Upper lobe of right lung (tissue), 1 donor: ENCODE data around the gene IRF4. TPM values are rescaled to one million over a fixed set of nuclear protein-coding genes. Genes with fewer than 3 reads are reported as not detected.

Experiments used
- ATAC-seq: fragments of 200-7000 bp; cut with Tn5 transposase; one replicate; pipeline ENCODE4 v1.9.1; 2020; ENCODE audit warnings: mild to moderate bottlenecking, moderate library complexity
- DNase-seq: peaks from one replicate; pipeline ENCODE4 v3.0.0-alpha.2; 2020
- H3K27ac ChIP-seq: fragments of 200-600 bp; one replicate; pipeline ENCODE4 v1.8.0; 2022
- H3K27me3 ChIP-seq: fragments of 200-600 bp; one replicate; pipeline ENCODE4 v1.8.0; 2022; ENCODE audit warnings: mild to moderate bottlenecking
- H3K36me3 ChIP-seq: fragments of 200-600 bp; one replicate; pipeline ENCODE4 v1.8.0; 2022
- H3K4me1 ChIP-seq: fragments of 200-600 bp; one replicate; pipeline ENCODE4 v1.8.0; 2022
- H3K4me3 ChIP-seq: fragments of 200-600 bp; one replicate; pipeline ENCODE4 v1.8.0; 2022; ENCODE audit warnings: mild to moderate bottlenecking
- H3K9me3 ChIP-seq: fragments of 200-600 bp; one replicate; pipeline ENCODE4 v1.8.0; 2022
- CTCF ChIP-seq: fragments of 200-600 bp; IDR thresholded peaks from one replicate; pipeline ENCODE4 v1.8.0; 2022; ENCODE audit warnings: antibody characterized with exemption
- intact Hi-C: fragments of 100-400 bp; cut with DNase I; formaldehyde crosslinking; loops from one replicate; pipeline ENCODE4 v1.11.0; 2022
- total RNA-seq: library from RNA; stranded (reverse); fragmentation: NEBNext Ultra II Directional; extraction: Animal tissue kit (Norgen Biotek cat#: 25700); gene quantifications from one replicate; pipeline ENCODE4 v1.2.1, GENCODE V29; 2021
- donor health status: DM: no; HTN: yes; CAD: no; lungs with severe emphysema.

IRF4 gene
- total RNA-seq, 1 donor from 2014 or later: 3.7 TPM

DNA sequence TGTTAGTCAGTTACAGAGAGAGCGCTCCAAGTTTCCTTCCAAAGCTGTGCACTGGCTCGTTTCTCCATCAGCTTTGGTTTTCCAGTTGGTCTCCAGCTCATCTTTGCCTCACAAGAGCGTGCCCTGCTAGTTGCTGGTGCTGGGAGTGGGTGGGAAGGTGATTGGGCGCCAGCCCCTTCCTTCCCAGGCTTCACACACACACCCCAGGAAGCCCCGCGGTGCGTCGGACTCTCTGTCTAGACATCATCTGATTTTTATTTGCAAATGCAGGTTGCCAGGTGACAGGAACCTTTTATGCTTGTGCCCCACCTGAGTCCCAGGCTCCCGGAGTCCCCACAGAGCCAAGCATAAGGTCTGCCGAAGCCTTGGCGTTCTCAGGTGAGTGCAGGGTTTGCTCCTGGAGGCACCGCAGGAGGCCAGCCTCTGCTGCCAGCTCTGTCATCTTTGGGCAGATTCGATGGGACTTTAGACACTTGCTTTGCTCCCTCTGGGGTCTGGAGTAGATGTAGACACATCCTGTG, 7.1 kb downstream of the IRF4 start:
- H3K9me3 ChIP-seq: no peaks in the 10 kb centered on the region
- DNase-seq (no peak), ATAC-seq (no peak)
- no peak overlapping the region for H3K4me3 ChIP-seq
- H3K27me3 ChIP-seq: peaks cover 16% of the 10 kb centered on the region
- H3K4me1 ChIP-seq: peaks cover 4% of the 10 kb centered on the region
- TF ChIP-seq CTCF: no peak
- intact Hi-C loops: no loop called here
- H3K36me3 ChIP-seq: no peaks in the 10 kb centered on the region
- no peak overlapping the region for H3K27ac ChIP-seq

DNA sequence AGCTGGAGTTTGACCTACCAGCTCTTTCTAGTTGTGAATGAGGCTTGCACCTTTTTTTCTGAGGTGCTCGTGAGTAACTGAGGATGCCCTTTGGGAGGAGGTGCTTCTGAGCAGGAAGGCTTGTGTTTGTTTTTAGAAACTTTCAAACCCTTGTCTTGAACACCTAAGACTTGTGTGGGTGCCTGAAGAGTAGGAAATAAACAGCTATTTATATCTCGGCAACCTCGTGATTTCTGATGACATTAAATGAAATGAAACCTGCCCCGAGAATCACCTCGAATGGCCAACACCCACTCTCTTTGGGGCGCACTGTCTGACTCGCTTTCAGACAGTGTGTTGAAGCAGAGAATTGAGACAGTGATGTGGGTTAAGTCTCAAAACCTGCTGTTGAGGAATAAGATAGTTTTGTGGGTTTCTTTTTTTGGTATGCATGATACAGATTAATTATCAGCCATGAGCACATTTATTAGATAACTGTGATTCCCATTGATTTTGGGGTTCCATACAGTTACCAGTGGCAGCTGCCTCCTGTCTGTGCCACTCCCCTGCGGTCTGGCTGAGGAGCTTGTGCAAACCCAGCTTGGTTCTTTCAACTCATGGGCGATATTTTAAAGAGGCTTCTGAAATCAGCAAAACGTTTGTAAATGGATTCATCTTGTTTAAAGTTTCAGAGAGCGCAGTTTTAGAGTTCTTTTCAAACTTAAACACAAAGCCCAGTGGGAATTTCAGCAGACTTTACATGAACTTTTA, 8.4 kb downstream of the IRF4 start:
- TF ChIP-seq CTCF: no peak
- no peak overlapping the region for H3K4me3 ChIP-seq
- no peaks in the 10 kb centered on the region for H3K9me3 ChIP-seq
- DNase-seq: no peak
- no peaks in the 10 kb centered on the region for H3K4me1 ChIP-seq
- intact Hi-C loops: no loop called here
- ATAC-seq: no peak
- H3K27ac ChIP-seq: no peak overlapping the region
- no peaks in the 10 kb centered on the region for H3K36me3 ChIP-seq
- peaks cover 3% of the 10 kb centered on the region for H3K27me3 ChIP-seq

- Histone ChIP-seq H3K4me1 (no peaks in the 10 kb centered on the region), H3K27ac (no peak overlapping the region), H3K27me3 (peaks cover 3% of the 10 kb centered on the region), H3K36me3 (no peaks in the 10 kb centered on the region), H3K9me3 (no peaks in the 10 kb centered on the region), H3K4me3 (no peak overlapping the region)
- intact Hi-C loops: no loop called here
- ATAC-seq (no peak), DNase-seq (no peak)
- no peak for TF ChIP-seq CTCF
Observed at GRCh38 chr6:400815-401214, 9.3 kb downstream of the IRF4 start.

DNA sequence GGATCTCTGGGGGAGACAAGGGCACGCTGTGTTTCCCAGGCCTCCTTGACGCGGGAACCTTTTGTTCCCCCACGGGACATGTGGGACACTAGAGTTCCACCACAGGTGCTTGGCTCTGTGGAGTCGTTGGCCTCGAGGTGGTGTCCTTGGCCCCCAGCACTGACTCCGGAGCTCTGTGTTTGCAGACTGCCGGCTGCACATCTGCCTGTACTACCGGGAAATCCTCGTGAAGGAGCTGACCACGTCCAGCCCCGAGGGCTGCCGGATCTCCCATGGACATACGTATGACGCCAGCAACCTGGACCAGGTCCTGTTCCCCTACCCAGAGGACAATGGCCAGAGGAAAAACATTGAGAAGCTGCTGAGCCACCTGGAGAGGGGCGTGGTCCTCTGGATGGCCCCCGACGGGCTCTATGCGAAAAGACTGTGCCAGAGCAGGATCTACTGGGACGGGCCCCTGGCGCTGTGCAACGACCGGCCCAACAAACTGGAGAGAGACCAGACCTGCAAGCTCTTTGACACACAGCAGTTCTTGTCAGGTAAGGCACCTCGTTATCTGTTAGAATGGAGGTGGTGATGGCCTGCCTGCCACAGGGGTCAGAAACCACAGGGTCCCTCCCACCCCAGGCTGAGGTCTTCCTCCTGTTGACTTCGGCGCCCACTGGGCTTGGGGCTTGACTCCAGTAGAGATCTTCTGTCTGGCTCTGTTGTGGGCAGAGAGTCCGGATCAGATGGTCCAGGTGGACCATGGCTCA, 9.9 kb downstream of the IRF4 start:
- no peaks in the 10 kb centered on the region for H3K36me3 ChIP-seq
- no peak for DNase-seq

More for the DNA sequence above, 9.9 kb downstream of the IRF4 start:
- Histone ChIP-seq H3K27ac (no peak overlapping the region), H3K4me1 (no peaks in the 10 kb centered on the region), H3K9me3 (no peaks in the 10 kb centered on the region), H3K27me3 (peaks cover 3% of the 10 kb centered on the region), H3K4me3 (no peak overlapping the region)
- intact Hi-C loops: no loop called here
- ATAC-seq: peak; percentile 16
- no peak for TF ChIP-seq CTCF
